WI38 (cell line): ENCODE data around the gene PVALB.
"Not testable (repeated sequence)": the region's sequence is repeated elsewhere in the genome, so short reads cannot be mapped to it uniquely, and the experiment has no call there.

Source experiments
- H3K4me3 ChIP-seq: 2 replicates; pipeline ENCODE4 v1.5.1; 2011; ENCODE audit warnings: low read depth, mild to moderate bottlenecking, control low read depth, low read length
- TF ChIP-seq, protein P1 (sequence below): IDR thresholded peaks from 2 replicates; pipeline ENCODE4 v1.5.1; 2012; ENCODE audit warnings: low read depth, mild to moderate bottlenecking, control low read depth, low read length

The PVALB gene

GRCh38 chr22:36756031-36756430 lies 60.8 kb downstream of the PVALB start:
- TF ChIP-seq, protein P1, sequence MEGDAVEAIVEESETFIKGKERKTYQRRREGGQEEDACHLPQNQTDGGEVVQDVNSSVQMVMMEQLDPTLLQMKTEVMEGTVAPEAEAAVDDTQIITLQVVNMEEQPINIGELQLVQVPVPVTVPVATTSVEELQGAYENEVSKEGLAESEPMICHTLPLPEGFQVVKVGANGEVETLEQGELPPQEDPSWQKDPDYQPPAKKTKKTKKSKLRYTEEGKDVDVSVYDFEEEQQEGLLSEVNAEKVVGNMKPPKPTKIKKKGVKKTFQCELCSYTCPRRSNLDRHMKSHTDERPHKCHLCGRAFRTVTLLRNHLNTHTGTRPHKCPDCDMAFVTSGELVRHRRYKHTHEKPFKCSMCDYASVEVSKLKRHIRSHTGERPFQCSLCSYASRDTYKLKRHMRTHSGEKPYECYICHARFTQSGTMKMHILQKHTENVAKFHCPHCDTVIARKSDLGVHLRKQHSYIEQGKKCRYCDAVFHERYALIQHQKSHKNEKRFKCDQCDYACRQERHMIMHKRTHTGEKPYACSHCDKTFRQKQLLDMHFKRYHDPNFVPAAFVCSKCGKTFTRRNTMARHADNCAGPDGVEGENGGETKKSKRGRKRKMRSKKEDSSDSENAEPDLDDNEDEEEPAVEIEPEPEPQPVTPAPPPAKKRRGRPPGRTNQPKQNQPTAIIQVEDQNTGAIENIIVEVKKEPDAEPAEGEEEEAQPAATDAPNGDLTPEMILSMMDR, result no peak

DNA sequence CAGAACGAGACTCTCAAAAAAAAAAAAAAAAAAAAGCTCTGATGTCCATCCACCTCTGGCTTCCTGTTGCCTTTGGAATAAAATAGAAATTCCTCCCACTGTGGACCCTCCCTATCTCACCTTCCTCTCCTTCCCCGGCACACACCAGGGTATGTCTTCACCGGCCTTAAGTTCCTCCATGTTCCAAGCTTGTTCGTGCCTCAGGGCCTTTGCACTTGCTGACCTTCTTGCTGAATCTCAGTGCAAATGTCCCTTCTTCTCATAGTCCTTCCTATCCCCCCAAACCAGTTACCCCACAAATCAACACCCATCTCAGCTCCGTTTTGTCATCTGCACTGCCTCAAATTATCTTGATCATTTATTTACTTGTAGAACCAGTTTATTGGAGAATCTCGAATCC lies 61.5 kb downstream of the PVALB start:
- TF ChIP-seq, protein P1, result no peak
- no peak overlapping the region for H3K4me3 ChIP-seq

More at GRCh38 chr22:36756031-36756430, 60.8 kb downstream of the PVALB start:
- H3K4me3 ChIP-seq, result no peak overlapping the region

GRCh38 chr22:36754881-36755280 lies 62.0 kb downstream of the PVALB start:
- H3K4me3 ChIP-seq, result not testable (repeated sequence)

- TF ChIP-seq, protein P1, result no peak
- H3K4me3 ChIP-seq, result no peak overlapping the region
Measured at GRCh38 chr22:36753916-36754315, 62.9 kb downstream of the PVALB start.

DNA sequence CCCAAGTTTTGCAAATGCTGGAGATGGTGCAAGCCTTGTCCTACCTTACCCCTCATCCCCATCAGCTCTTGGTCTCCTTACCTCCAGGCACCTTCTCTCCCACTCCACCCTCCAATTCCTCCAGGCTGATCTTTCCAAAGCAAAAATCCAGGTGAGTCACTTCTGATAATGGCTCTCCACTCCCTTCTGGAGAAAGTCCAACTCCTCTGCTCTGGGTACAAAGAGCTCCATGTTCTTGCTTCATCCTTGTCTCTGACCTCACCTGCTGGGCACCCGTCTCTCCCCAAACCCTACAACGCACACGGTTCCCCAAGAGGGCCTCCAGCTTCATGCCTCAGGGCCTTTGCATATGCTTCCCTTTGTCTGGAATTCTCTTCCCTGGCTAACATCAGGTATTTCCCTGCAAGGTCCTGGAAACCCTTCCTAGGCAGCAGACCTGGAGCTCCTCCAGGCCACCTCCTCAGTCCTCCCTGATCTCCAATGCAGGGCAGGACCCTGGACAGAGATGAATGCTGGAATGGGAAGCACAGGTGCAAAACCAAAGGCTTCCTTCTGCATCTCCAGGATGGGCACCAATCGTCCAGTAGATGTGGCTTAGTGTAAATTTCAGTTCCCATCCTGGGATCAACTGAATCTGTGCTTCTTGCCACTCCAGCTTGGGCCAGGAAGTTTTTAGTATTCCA lies 63.6 kb downstream of the PVALB start:
- H3K4me3 ChIP-seq, result no peak overlapping the region
- TF ChIP-seq, protein P1, result no peak
